Smooth muscle cell (in vitro differentiated cells): ENCODE results near the gene MOBP. TPM values are rescaled to one million over a fixed set of nuclear protein-coding genes. Genes with fewer than 3 reads are reported as not detected.

ENCODE experiments used
- DNase-seq: peaks from one replicate; lab custom pipeline; 2025; ENCODE audit not compliant: unreplicated experiment; lab: John Stamatoyannopoulos, UW
- H2AFZ ChIP-seq: fragments of 200-600 bp; sonication (generic); 2 replicates; pipeline ENCODE4 v1.6.0; 2016; ENCODE audit warnings: antibody characterized with exemption, low read depth, mild to moderate bottlenecking
- H3F3A ChIP-seq: fragments of 200-600 bp; sonication (generic); 2 replicates; pipeline ENCODE4 v1.6.0; 2017; ENCODE audit warnings: antibody characterized with exemption, low read depth
- H3K27ac ChIP-seq: fragments of 200-600 bp; sonication (generic); 2 replicates; pipeline ENCODE4 v1.5.1; 2016; ENCODE audit warnings: low read depth, mild to moderate bottlenecking
- H3K27me3 ChIP-seq: fragments of 200-600 bp; sonication (generic); 2 replicates; pipeline ENCODE4 v1.6.1; 2016; ENCODE audit warnings: low read depth, mild to moderate bottlenecking
- H3K36me3 ChIP-seq: fragments of 200-600 bp; sonication (generic); 2 replicates; pipeline ENCODE4 v1.5.1; 2016; ENCODE audit warnings: low read depth
- H3K4me1 ChIP-seq: fragments of 200-600 bp; sonication (generic); 2 replicates; pipeline ENCODE4 v1.5.1; 2016; ENCODE audit warnings: low read depth
- H3K4me2 ChIP-seq: fragments of 200-600 bp; sonication (generic); 2 replicates; pipeline ENCODE4 v1.6.0; 2016; ENCODE audit warnings: mild to moderate bottlenecking
- H3K4me3 ChIP-seq: fragments of 200-600 bp; sonication (generic); 2 replicates; pipeline ENCODE4 v1.5.1; 2016; ENCODE audit warnings: mild to moderate bottlenecking
- H3K79me2 ChIP-seq: fragments of 200-600 bp; sonication (generic); 2 replicates; pipeline ENCODE4 v1.6.0; 2016; ENCODE audit warnings: low read depth, mild to moderate bottlenecking
- H3K9ac ChIP-seq: fragments of 200-600 bp; sonication (generic); 2 replicates; pipeline ENCODE4 v1.6.0; 2016; ENCODE audit warnings: low read depth
- H3K9me3 ChIP-seq: fragments of 200-600 bp; sonication (generic); replicated peaks from 2 replicates; pipeline ENCODE4 v1.5.1; 2016; ENCODE audit warnings: low read depth
- H4K20me1 ChIP-seq: fragments of 200-600 bp; sonication (generic); 2 replicates; pipeline ENCODE4 v1.6.0; 2016; ENCODE audit warnings: low read depth
- WGBS: methylation state at CpG from one replicate; pipeline ENCODE4 v1.1.7; 2016; ENCODE audit warnings: low lambda C conversion rate; 5-methylcytosine and 5-hydroxymethylcytosine counted together
- polyA plus RNA-seq: library from polyadenylated mRNA; unstranded; fragments of >200 nt; fragmentation: Nextera tagmentation; extraction: Ambion mirVana; gene quantifications from 2 replicates; pipeline ENCODE4 v1.2.1, GENCODE V29; 2016
- total RNA-seq: library from RNA; depleted of rRNA; stranded (reverse); fragments of >200 nt; gene quantifications from 2 replicates; pipeline ENCODE4 v1.2.3, GENCODE V29; 2014
- TF ChIP-seq, protein P1 (sequence below): fragments of 200-600 bp; sonication (generic); IDR thresholded peaks from 2 replicates; pipeline ENCODE4 v1.5.1; 2017; ENCODE audit warnings: borderline replicate concordance, mild to moderate bottlenecking, antibody characterized with exemption; ENCODE audit not compliant: insufficient read depth, poor library complexity, severe bottlenecking

MOBP gene
- total and polyA plus RNA-seq, 2 experiments from 2014 or later, result not detected

DNA sequence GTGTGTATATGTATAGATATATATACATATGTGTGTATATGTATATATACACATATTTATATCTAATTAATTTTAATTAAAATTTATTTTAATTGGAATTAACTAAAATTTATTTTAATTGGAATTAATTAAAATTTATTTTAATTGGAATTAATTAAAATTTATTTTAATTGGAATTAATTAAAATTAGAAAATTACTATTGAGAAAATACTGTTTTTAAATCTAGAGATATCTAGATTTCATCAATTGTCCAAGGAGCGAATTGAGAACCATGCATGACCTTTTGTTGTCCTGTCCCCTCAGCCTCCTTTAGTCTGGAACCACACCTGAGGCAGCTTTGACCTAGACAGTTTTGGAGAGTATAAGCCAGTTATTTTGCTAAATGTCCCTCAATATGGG lies 1.8 kb downstream of the MOBP start:
- no peaks in the 10 kb centered on the region for H3K79me2 ChIP-seq
- TF ChIP-seq, protein P1, sequence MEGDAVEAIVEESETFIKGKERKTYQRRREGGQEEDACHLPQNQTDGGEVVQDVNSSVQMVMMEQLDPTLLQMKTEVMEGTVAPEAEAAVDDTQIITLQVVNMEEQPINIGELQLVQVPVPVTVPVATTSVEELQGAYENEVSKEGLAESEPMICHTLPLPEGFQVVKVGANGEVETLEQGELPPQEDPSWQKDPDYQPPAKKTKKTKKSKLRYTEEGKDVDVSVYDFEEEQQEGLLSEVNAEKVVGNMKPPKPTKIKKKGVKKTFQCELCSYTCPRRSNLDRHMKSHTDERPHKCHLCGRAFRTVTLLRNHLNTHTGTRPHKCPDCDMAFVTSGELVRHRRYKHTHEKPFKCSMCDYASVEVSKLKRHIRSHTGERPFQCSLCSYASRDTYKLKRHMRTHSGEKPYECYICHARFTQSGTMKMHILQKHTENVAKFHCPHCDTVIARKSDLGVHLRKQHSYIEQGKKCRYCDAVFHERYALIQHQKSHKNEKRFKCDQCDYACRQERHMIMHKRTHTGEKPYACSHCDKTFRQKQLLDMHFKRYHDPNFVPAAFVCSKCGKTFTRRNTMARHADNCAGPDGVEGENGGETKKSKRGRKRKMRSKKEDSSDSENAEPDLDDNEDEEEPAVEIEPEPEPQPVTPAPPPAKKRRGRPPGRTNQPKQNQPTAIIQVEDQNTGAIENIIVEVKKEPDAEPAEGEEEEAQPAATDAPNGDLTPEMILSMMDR, result no peak
- 97% methylated on average over 1 of the region's 1 CpG for WGBS
- no peaks in the 10 kb centered on the region for H3K36me3 ChIP-seq
- no peak overlapping the region for H3K4me3 ChIP-seq
- no peak for DNase-seq
- no peak overlapping the region for H2AFZ ChIP-seq
- H3F3A ChIP-seq, result no peaks in the 10 kb centered on the region
- no peaks in the 10 kb centered on the region for H3K9me3 ChIP-seq
- H3K27ac ChIP-seq, result no peak overlapping the region
- H3K9ac ChIP-seq, result no peak overlapping the region
- no peaks in the 10 kb centered on the region for H3K4me1 ChIP-seq
- no peaks in the 10 kb centered on the region for H3K27me3 ChIP-seq
- no peak overlapping the region for H3K4me2 ChIP-seq
- no peaks in the 10 kb centered on the region for H4K20me1 ChIP-seq

DNA sequence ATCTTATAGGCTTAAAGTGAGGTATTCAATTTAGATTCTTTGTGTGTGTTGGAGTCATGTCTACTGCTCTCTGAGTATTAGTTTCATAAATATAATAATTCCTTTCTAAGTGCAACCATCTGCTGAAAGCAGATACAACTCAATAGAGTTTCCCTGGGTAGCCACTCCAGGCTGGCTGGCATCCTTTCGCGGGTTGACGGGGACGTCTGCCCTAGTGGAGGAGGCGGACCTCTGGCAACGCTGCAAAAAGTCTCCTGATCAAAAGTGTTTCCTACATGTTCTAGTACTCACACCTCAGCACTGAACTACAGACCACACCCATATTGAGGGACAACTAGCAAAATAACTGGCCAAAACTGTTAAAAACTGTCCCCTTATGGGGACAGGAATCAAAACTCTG lies 2.5 kb downstream of the MOBP start:
- no peaks in the 10 kb centered on the region for H3K27me3 ChIP-seq
- no peak overlapping the region for H3K27ac ChIP-seq
- no peaks in the 10 kb centered on the region for H3K79me2 ChIP-seq
- H3K9ac ChIP-seq, result no peak overlapping the region
- H4K20me1 ChIP-seq, result no peaks in the 10 kb centered on the region
- H3K36me3 ChIP-seq, result no peaks in the 10 kb centered on the region
- H3K4me2 ChIP-seq, result no peak overlapping the region
- TF ChIP-seq, protein P1, result no peak
- H3K4me3 ChIP-seq, result no peak overlapping the region
- no peaks in the 10 kb centered on the region for H3K4me1 ChIP-seq
- no peak overlapping the region for H2AFZ ChIP-seq
- DNase-seq, result no peak
- H3F3A ChIP-seq, result no peaks in the 10 kb centered on the region
- H3K9me3 ChIP-seq, result no peaks in the 10 kb centered on the region
- 92% methylated on average over 6 of the region's 6 CpGs for WGBS

DNA sequence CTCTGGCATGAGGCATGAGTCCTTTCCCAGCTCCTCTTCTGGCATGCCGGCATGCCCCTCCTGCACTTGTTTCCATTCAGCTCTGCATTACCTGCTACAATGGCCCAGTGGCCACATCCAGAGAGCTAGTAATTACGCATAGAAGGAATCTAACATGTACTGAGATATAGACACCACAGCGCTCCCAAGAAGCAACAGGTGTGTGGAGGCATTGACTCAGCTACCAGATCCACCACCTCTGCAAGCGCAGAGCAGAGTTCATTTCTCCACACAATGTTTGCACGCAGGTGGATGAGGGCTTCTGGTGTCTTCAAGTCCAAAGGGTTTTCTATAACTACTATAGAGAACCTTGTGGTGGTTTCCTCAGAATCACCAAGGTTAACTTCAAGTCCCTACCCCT lies 4.2 kb downstream of the MOBP start:
- H2AFZ ChIP-seq, result no peak overlapping the region
- no peaks in the 10 kb centered on the region for H3K27me3 ChIP-seq
- H4K20me1 ChIP-seq, result no peaks in the 10 kb centered on the region
- no peaks in the 10 kb centered on the region for H3K4me1 ChIP-seq
- DNase-seq, result no peak
- H3K79me2 ChIP-seq, result no peaks in the 10 kb centered on the region
- no peak overlapping the region for H3K27ac ChIP-seq
- WGBS, result 98% methylated on average over 5 of the region's 5 CpGs
- no peaks in the 10 kb centered on the region for H3K9me3 ChIP-seq
- H3F3A ChIP-seq, result no peaks in the 10 kb centered on the region
- H3K4me3 ChIP-seq, result no peak overlapping the region
- TF ChIP-seq, protein P1, result no peak
- H3K9ac ChIP-seq, result no peak overlapping the region
- H3K4me2 ChIP-seq, result no peak overlapping the region
- H3K36me3 ChIP-seq, result no peaks in the 10 kb centered on the region

DNA sequence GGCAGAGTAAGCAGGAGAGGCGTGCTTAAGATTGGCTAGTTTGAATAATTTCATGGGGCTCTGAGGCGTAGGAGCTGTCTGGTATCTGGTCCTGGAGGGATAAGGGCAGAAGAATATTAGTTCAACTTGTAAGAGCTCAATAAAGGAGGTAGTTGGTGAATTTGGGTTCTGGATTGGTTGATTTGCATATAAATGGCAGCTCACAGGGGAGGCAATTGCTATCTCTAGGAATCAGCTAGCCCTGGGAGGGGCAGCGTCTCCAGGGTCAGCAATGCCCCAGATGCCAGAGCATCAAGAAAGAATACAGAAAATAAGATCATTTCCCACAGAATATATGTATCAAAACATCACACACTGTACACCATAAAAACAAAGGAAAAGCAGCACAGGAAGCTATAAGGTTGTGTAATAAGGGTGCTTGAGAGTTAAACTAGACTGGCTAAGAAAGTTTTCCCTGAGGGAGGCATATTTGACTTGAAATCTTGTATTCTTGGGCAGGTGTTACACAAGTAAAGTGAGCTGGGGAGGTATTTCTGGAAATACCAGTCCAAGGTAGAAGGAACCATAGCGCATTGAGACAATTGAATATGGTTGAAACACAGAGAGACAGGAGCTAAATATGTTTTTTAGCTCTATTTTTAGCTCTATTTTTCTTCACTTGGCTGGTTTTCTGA lies 6.1 kb downstream of the MOBP start:
- Histone ChIP-seq H3K9me3 (no peaks in the 10 kb centered on the region), H3K27ac (no peak overlapping the region), H3K9ac (no peak overlapping the region), H3K79me2 (no peaks in the 10 kb centered on the region), H3K4me3 (no peak overlapping the region), H3F3A (no peaks in the 10 kb centered on the region), H4K20me1 (no peaks in the 10 kb centered on the region), H3K27me3 (no peaks in the 10 kb centered on the region), H2AFZ (no peak overlapping the region), H3K36me3 (no peaks in the 10 kb centered on the region), H3K4me2 (no peak overlapping the region), H3K4me1 (no peaks in the 10 kb centered on the region)
- DNase-seq, result no peak
- WGBS, result 70% methylated on average over 4 of the region's 4 CpGs
- TF ChIP-seq, protein P1, result no peak
